Stimulated activated CD8-positive, alpha-beta memory T cell treated with anti-CD3 and anti-CD28 coated beads, Interleukin-12 subunit alpha, Interleukin-12 subunit beta, amount 100 ng/mL, for 1 hour (primary cell): ENCODE data around the gene NR3C2.
"Not testable (repeated sequence)": the region's sequence is repeated elsewhere in the genome, so short reads cannot be mapped to it uniquely, and the experiment has no call there.

ENCODE experiments used
- DNase-seq: peaks from one replicate; pipeline ENCODE4 v3.0.0-alpha.2; 2020; ENCODE audit warnings: low read depth

Gene NR3C2

DNA sequence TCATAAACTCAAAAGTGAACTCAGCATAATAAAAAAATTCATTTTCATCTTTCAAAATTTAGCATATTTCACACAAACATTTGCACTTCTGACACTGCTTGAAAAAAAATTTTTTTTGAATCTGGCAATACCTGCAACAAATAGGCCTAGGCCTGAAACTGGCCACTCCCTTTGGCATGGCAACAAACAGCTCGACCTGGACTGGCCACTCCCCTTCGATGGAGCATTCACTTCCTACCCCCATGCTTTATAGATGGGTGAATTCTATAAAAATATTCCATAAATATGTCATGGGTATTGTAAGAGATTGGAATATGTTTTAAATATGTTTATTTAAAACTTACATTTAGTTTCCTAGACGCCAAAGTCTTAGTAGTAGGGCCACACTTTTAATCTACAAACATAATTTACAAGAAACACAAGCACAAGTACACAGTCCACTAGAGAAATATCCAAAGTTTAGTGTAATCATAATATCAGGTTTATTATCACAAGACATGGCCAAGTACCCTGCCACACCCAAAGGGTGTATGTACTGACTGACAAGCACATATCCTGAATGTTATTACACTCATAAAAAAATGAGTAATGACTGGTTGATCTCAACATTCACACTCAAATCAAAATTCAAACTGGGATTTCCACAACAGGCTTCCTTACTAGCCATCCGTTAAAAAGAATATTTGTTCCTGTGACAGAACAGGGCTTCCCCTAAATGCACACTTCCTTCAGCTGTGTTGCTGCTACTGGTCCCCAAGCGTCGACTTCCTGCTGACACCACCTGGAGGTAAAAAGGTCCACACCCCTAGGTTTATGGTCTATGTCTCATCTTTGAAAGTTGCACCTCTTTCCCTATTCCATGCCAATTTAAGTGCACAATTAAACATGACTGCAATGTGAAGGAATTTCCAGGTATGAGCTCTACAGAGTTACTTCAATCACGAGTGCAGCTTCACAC lies 271.5 kb downstream of the NR3C2 start:
- DNase-seq, result no peak

- DNase-seq, result no peak
Measured at GRCh38 chr4:148166132-148166591, 276.1 kb downstream of the NR3C2 start.

DNA sequence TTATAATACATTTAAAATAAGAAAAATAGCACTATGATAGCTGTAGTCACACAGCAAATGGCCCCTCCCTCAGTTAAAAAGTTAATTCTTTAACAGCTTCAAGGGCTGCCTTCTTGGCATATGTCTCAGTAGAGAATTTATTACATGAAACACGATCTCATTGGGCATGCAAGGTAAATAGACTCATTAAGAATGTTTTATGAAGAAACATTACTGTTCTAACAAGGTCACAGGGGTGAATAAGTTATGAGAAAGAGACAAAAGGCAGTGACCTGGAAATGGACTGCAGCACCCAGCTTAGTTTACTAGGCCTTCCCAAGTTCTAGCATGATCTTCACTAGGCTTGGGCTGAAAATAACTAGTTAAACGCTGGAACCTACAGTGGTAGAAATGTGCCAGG lies 277.7 kb downstream of the NR3C2 start:
- no peak for DNase-seq

- no peak for DNase-seq
Measured at GRCh38 chr4:148162991-148163390, 279.2 kb downstream of the NR3C2 start.

DNA sequence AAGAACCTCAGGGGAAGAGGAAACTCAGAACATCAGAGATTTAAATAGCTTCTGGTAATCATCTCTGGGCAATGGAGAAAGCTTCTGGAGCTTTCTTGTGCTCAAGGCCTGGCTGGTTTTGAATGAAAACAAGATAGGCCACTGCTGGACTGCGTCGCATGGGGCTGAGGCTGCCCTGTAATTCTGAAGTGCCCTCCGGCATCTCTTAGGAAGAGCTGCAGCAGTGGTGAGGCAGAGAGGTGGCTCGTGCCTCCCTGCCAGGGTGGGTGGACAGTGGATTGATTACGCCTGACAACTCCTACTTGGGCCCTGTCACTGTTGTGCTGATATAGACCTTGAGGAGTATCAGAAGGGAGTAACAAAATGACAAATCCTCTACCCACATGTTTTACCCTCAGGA lies 279.7 kb downstream of the NR3C2 start:
- no peak for DNase-seq

DNA sequence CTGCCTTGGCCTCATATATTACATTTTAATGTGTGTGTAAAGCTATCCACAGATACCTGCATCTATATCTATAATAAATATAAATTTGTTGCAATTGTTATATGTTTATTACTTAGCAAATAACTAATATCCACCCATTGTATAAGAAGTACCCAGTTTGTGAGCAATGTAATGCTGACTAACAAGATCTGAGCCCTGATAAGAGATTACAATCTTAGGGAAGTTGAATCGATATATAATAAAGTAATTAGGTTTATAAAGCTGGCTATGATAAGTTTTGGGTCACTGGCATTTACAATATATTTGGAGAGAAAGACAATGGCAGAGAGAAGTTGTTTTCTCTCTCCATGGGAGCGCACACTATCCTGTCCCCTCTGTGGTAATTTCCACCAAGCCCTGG lies 280.6 kb downstream of the NR3C2 start:
- DNase-seq, result no peak

- DNase-seq, result no peak
Measured at GRCh38 chr4:148159793-148160192, 282.4 kb downstream of the NR3C2 start.

- no peak for DNase-seq
Measured at GRCh38 chr4:148154769-148155168, 287.4 kb downstream of the NR3C2 start.

- no peak for DNase-seq
Measured at GRCh38 chr4:148152868-148153625, 289.2 kb downstream of the NR3C2 start.

DNA sequence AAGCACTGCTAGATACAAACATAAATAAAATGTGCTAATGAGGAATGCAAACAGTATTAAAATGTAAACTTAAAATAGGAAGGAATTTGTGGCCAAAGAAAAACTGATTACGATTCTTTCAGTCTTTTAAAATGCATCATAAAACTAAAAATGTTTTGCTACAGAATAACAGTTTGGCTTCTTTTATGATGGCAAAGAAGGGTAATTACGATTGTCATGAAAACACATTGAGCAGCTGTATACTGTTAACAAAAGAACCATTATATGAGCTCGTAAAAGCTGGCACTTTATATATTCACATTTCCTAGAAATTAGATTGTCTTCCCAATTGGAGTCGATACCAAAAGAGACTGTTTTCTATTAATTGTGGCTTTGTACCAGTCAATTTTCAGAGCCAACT lies 290.4 kb downstream of the NR3C2 start:
- DNase-seq, result no peak

- DNase-seq, result no peak
Measured at GRCh38 chr4:148145475-148145874, 296.7 kb downstream of the NR3C2 start.

DNA sequence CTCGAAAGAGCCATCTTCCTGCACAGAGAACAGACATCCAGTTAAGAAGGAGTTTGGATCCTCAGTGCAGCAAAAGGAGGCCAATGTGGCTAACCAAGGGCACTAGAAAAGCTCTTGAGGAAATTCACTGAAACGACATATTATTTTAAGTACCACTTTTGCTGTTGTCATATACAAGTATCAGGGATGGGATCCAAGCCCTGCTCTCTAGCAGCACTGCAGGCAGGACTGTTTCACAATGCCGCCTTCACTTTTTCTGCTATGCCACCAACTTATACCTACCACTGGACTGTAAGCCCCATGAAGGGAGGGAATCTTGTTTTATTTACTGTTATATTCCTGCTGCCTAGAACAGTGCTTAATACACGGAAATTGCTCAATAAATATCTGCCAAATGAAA lies 299.0 kb downstream of the NR3C2 start:
- no peak for DNase-seq

DNA sequence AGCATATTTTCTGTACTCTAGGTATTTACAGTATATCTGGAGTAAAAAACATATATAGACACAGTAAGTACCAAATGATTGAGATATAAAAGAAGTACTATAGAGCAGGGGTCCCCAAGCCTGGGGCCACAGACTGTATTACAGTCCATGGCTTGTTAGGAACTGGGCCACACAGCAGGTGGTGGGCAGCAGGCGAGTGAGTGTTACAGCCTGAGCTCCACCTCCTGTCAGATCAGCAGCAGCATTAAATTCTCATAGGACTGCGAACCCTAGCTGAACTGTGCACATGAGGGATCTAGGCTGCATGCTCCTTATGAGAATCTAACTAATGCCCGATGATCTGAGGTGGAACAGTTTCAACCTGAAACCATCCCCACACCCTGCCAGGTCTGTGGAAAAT lies 300.7 kb downstream of the NR3C2 start:
- no peak for DNase-seq

- no peak for DNase-seq
Measured at GRCh38 chr4:148126825-148127224, 315.4 kb downstream of the NR3C2 start.

GRCh38 chr4:148124512-148124911 lies 317.7 kb downstream of the NR3C2 start:
- DNase-seq, result no peak

- not testable (repeated sequence) for DNase-seq
Measured at GRCh38 chr4:148123161-148123560, 319.1 kb downstream of the NR3C2 start.

DNA sequence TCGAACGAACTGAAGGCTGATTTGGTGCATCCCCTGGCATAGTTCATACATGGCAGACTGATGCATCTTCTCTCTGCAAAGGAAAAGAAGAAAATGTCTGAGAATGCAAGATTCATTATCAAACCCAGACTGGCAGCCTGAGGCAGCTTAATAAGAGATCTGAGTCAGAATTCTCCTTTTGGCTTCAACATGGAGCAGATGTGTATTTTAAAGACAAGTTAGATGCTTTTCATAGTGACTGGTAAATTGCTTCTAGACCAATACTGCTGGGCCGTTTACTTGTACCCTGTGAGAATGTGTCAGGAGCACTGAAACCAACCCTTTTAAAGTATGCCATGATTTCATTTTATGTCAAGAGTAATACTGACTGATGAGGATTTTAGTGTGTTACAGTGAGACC lies 322.0 kb downstream of the NR3C2 start:
- no peak for DNase-seq

- DNase-seq, result no peak
Measured at GRCh38 chr4:148118633-148119032, 323.6 kb downstream of the NR3C2 start.

DNA sequence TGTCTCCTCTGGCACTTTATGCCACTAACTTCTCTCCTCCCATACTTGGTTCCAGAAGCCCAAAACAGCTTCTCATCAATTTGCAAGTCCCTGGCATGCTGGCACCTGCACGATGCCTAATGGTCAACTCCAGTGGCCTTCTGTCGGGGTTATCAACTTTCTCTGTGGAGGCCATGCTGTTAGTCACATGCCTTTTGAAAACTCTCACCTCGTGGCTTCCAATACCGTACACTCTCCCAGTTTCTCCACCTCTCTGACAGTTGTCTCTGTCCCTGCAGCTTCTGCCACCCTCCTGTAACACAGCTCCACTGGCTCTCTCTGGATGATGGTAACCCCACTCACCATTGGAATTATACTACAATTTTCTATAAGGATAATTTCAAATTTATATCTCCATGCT lies 324.0 kb downstream of the NR3C2 start:
- DNase-seq, result no peak

DNA sequence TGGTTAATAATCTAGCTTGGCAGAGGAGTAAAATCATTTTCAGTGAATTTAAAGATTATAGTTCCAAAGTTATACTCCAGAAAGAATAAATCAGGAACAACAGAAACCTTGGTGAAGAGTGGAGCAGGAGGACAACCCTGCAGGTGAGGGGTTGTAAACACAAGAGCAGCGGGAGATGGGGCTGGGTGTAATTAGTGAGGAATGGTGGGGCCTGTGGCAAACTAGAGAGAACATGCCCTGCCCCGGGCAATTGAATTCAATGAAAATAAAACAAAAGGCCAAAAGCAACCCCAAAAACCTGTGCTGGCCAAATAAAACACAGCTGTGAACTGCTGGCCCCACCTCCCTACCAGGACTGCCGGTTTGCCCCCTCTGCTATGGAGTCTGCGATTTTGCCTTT lies 325.2 kb downstream of the NR3C2 start:
- DNase-seq, result no peak

GRCh38 chr4:148116264-148116663 lies 325.9 kb downstream of the NR3C2 start:
- DNase-seq, result no peak

DNA sequence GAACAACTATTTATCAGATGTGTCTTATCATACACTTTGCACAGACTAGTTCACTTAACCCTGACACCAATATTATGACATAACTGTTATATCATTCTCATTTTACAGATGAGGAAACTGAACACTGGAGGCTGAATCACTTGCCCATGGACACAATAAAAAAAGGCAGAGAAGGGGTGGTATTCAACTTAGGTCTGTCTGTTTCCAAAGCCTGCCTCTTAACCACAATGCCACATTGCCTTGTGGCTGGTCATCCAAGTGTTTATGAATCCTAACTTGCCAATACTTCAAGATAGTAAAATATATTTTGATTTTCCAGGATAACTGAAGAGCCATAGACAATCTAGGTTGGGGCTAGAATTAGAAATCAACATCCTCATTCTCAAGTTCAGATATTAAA lies 327.8 kb downstream of the NR3C2 start:
- no peak for DNase-seq
